Measurements from ENCODE around the gene YES1. TPM values are rescaled to one million over a fixed set of nuclear protein-coding genes. Genes with fewer than 3 reads are reported as not detected.
A peak's percentile ranks its signal among the peaks of the same experiment; 100 is the strongest.

YES1 gene
- total and polyA plus RNA-seq, 2 of the 13 experiments (the other 11 are each of a cell fraction or from before 2014, with no cell fraction given) = 17.2 to 70.8 TPM

GRCh38 chr18:824179-824578 is 12.1 kb upstream of the YES1 start (continued):
- TF ChIP-seq SOX13 (IDR thresholded peaks at IDR 0.05) = no peak
- no peak for TF ChIP-seq SOX13 (CRISPR knock-in tag; conservative IDR thresholded peaks at IDR 0.05 in 1 of 2, IDR thresholded peaks at IDR 0.05 in 1 of 2)
- TF ChIP-seq SOX5 (CRISPR knock-in tag; IDR thresholded peaks at IDR 0.05; ENCODE audit: borderline replicate concordance) = no peak
- TF ChIP-seq ZNF230 (CRISPR knock-in tag; IDR thresholded peaks at IDR 0.05) = no peak
- TF ChIP-seq ETV6 (CRISPR knock-in tag; conservative IDR thresholded peaks at IDR 0.05) = no peak
- TF ChIP-seq ATF4 (CRISPR knock-in tag; IDR thresholded peaks at IDR 0.05) = no peak
- no peak for TF ChIP-seq GTF2F1 (IDR thresholded peaks at IDR 0.05; ENCODE audit: low read length)
- no peak for TF ChIP-seq AGO2 (optimal IDR thresholded peaks at IDR 0.05; ENCODE audit: low read depth, low read length)
- TF ChIP-seq ZSCAN22 (CRISPR knock-in tag; IDR thresholded peaks at IDR 0.05) = no peak
- TF ChIP-seq ZNF205 (CRISPR knock-in tag; IDR thresholded peaks at IDR 0.05) = peak; percentile 87; the same call in 1 of the 2 replicates
- TF ChIP-seq TMF1 (CRISPR knock-in tag; IDR thresholded peaks at IDR 0.05; ENCODE audit: low read depth) = no peak
- TF ChIP-seq ZNF879 (CRISPR knock-in tag; IDR thresholded peaks at IDR 0.05) = no peak
- TF ChIP-seq RFX5 (IDR thresholded peaks at IDR 0.05; ENCODE audit: low read depth, low read length) = no peak
- no peak for TF ChIP-seq IRF9 (CRISPR knock-in tag; IDR thresholded peaks at IDR 0.05; ENCODE audit: borderline replicate concordance)
- no peak for TF ChIP-seq GFI1 (CRISPR knock-in tag; IDR thresholded peaks at IDR 0.05; ENCODE audit: borderline replicate concordance)
- TF ChIP-seq ZNF576 (CRISPR knock-in tag; IDR thresholded peaks at IDR 0.05) = no peak
- TF ChIP-seq PHF20 (CRISPR knock-in tag; IDR thresholded peaks at IDR 0.05) = no peak
- TF ChIP-seq NFIC (IDR thresholded peaks at IDR 0.05; ENCODE audit: low read length) = no peak
- TF ChIP-seq ZNF224 (CRISPR knock-in tag; IDR thresholded peaks at IDR 0.05) = no peak
- TF ChIP-seq TFAP4 (IDR thresholded peaks at IDR 0.05; ENCODE audit: borderline replicate concordance, low read depth) = 0 out of 2 replicates have a peak, but pooled peaks have one; percentile 15

Data from HepG2 (cell line).